Endothelial cell of umbilical vein (primary cell): Measurements from ENCODE around the gene GMPPB. TPM values are rescaled to one million over a fixed set of nuclear protein-coding genes. Genes with fewer than 3 reads are reported as not detected.

Experiments used
- BruUV-seq: library from RNA; stranded (reverse); fragments of 400-500 nt; replicated peaks from 2 replicates; lab custom pipeline; 2021; lab: Mats Ljungman, UMichigan
- CTCF ChIA-PET: fragments of 300-600, 350-600 bp; sonication (Branson Sonifier 250); formaldehyde crosslinking; loops from one replicate; lab custom pipeline; 2021; ENCODE audit warnings: antibody characterized with exemption, inconsistent platforms; lab: Charles Lee
- POLR2A ChIA-PET: fragments of 300-600, 350-600 bp; sonication (Branson Sonifier 250); formaldehyde crosslinking; loops from one replicate; lab custom pipeline; 2021; ENCODE audit warnings: antibody characterized with exemption, inconsistent platforms; lab: Charles Lee
- DNase-seq: peaks from one replicate; pipeline ENCODE4 v3.0.0-alpha.2; 2011; ENCODE audit warnings: low read depth, low spot score
- FAIRE-seq: peaks from 2 replicates; lab custom pipeline; 2011; peaks lifted over from hg19 to GRCh38; lab: Jason Lieb, UNC
- H2AFZ ChIP-seq: 2 replicates; pipeline ENCODE4 v1.6.0; 2012; ENCODE audit warnings: low read depth, low read length, control low read depth, inconsistent platforms
- H3K27ac ChIP-seq: 2 replicates; pipeline ENCODE4 v1.5.1; 2011; ENCODE audit warnings: low read depth, mild to moderate bottlenecking, control low read depth, low read length, moderate library complexity; ENCODE audit not compliant: insufficient read depth
- H3K27me3 ChIP-seq, 2 experiments: 2 replicates each; pipeline versions ENCODE4 v1.6.0 to v1.6.1; 2011; ENCODE audit warnings: low read length in 2 of 2, mixed read lengths in 1 of 2; ENCODE audit not compliant: control insufficient read depth in 2 of 2, insufficient read depth in 2 of 2
- H3K36me3 ChIP-seq, 2 experiments: 2 replicates in 1 of 2; 3 replicates in 1 of 2; pipeline ENCODE4 v1.5.1; 2011; ENCODE audit warnings: low read length in 2 of 2, mild to moderate bottlenecking in 1 of 2, moderate library complexity in 1 of 2; ENCODE audit not compliant: control insufficient read depth in 2 of 2, insufficient read depth in 2 of 2; ENCODE audit errors: extremely low read depth in 1 of 2
- H3K4me1 ChIP-seq: 3 replicates; pipeline ENCODE4 v1.5.1; 2011; ENCODE audit warnings: mild to moderate bottlenecking, low read length; ENCODE audit not compliant: control insufficient read depth, insufficient read depth; ENCODE audit errors: extremely low read depth
- H3K4me2 ChIP-seq: 2 replicates; pipeline ENCODE4 v1.6.1; 2011; ENCODE audit warnings: low read length, control low read depth, mixed read lengths; ENCODE audit not compliant: insufficient read depth
- H3K4me3 ChIP-seq, 3 experiments: fragments of 200-600 bp in 1 of 3; sonication (generic), shearing (Covaris generic) in 1 of 3; replicated peaks in 1 of 3; 2 replicates each; pipeline ENCODE4 v1.5.1; 2011 to 2016; ENCODE audit warnings: control low read depth in 3 of 3, low read length in 3 of 3, mild to moderate bottlenecking in 2 of 3, inconsistent platforms in 1 of 3, low read depth in 1 of 3, moderate library complexity in 1 of 3; ENCODE audit not compliant: insufficient read depth in 1 of 3
- H3K79me2 ChIP-seq: 2 replicates; pipeline ENCODE4 v1.6.0; 2012; ENCODE audit warnings: low read length, inconsistent platforms; ENCODE audit not compliant: control insufficient read depth, insufficient read depth
- H3K9ac ChIP-seq: replicated peaks from 2 replicates; pipeline ENCODE3; 2011; ENCODE audit warnings: low read length, control low read depth; ENCODE audit not compliant: insufficient read depth; ENCODE audit errors: extremely low read depth
- H3K9me1 ChIP-seq: replicated peaks from 3 replicates; pipeline ENCODE4 v1.6.0; 2011; ENCODE audit warnings: mild to moderate bottlenecking, low read length; ENCODE audit not compliant: control insufficient read depth, insufficient read depth; ENCODE audit errors: extremely low read depth
- H3K9me3 ChIP-seq: replicated peaks from 2 replicates; pipeline ENCODE4 v1.5.1; 2012; ENCODE audit warnings: low read length, inconsistent platforms; ENCODE audit not compliant: control insufficient read depth, insufficient read depth
- H4K20me1 ChIP-seq: replicated peaks from 2 replicates; pipeline ENCODE3; 2011; ENCODE audit warnings: mild to moderate bottlenecking, low read length; ENCODE audit not compliant: control insufficient read depth, insufficient read depth; ENCODE audit errors: extremely low read depth
- EZH2 ChIP-seq: IDR thresholded peaks from 2 replicates; pipeline ENCODE4 v1.6.1; 2012; ENCODE audit warnings: borderline replicate concordance, low read depth, mild to moderate bottlenecking, moderate library complexity, low read length, inconsistent platforms; ENCODE audit not compliant: severe bottlenecking
- FOS ChIP-seq: IDR thresholded peaks from 2 replicates; pipeline ENCODE4 v1.6.1; 2011; ENCODE audit warnings: mild to moderate bottlenecking, low read length, moderate library complexity, borderline replicate concordance; ENCODE audit not compliant: insufficient read depth
- GATA2 ChIP-seq: IDR thresholded peaks from 2 replicates; pipeline ENCODE4 v1.7.0; 2011; ENCODE audit warnings: low read depth, mild to moderate bottlenecking, moderate library complexity, mixed read lengths, low read length; ENCODE audit not compliant: insufficient read length, insufficient read depth
- JUN ChIP-seq: IDR thresholded peaks from 2 replicates; pipeline ENCODE4 v1.6.1; 2011; ENCODE audit warnings: borderline replicate concordance, low read depth; ENCODE audit not compliant: insufficient read length, insufficient read depth
- MYC ChIP-seq: IDR thresholded peaks from one replicate; pipeline ENCODE4 v1.6.1; 2011; ENCODE audit warnings: mild to moderate bottlenecking, low read depth, low read length
- POLR2A ChIP-seq: IDR thresholded peaks from 2 replicates; pipeline ENCODE4 v1.6.1; 2012; ENCODE audit warnings: low read depth, mild to moderate bottlenecking, control low read depth, low read length
- POLR2AphosphoS5 ChIP-seq: IDR thresholded peaks from 2 replicates; pipeline ENCODE4 v1.6.1; 2012; ENCODE audit warnings: low read depth, mild to moderate bottlenecking, control low read depth, low read length, moderate library complexity; ENCODE audit not compliant: insufficient read depth
- dilution Hi-C: fragments of 300-500 bp; cut with MboI; formaldehyde crosslinking; loops from one replicate; pipeline ENCODE4 v1.15.0; 2019; ENCODE audit warnings: low sequenced_read_pairs; ENCODE audit not compliant: extremely low pct_ligation_motif_present
- intact Hi-C: fragments of 100-400 bp; cut with micrococcal nuclease; formaldehyde crosslinking; loops from one replicate; pipeline ENCODE4 v1.10.0; 2022
- polyA plus RNA-seq, 4 experiments: library from polyadenylated mRNA; depleted of rRNA in 3 of 4; stranded (reverse) in 3 of 4; unstranded in 1 of 4; fragments of >200 nt; gene quantifications; 2 replicates each; pipeline versions ENCODE4 v1.2.1 to v1.2.3, GENCODE V29; 2011 to 2012; ENCODE audit warnings: missing spikeins in 1 of 4
- total RNA-seq: library from RNA; stranded (reverse); gene quantifications from 2 replicates; pipeline ENCODE4 v1.2.3, GENCODE V29; 2021
- TF ChIP-seq, protein P1 (sequence below), 2 donors: IDR thresholded peaks; 1 replicate in 1 of 2; 2 replicates in 1 of 2; pipeline ENCODE4 v1.5.1; 2011; ENCODE audit warnings: low read length in 2 of 2, mild to moderate bottlenecking in 2 of 2, moderate library complexity in 2 of 2, control low read depth in 1 of 2, inconsistent platforms in 1 of 2, low read depth in 1 of 2; ENCODE audit not compliant: insufficient read depth in 1 of 2; ENCODE audit errors: extremely low read depth in 1 of 2
- TF ChIP-seq, protein P2 (sequence below): IDR thresholded peaks from 2 replicates; pipeline ENCODE4 v1.6.1; 2011; ENCODE audit not compliant: insufficient read depth, insufficient read length

The GMPPB gene
- total and polyA plus RNA-seq, 2 donors (not counting 3 experiments of a cell fraction or from before 2014, with no cell fraction given) = 52.5 to 62.0 TPM

GRCh38 chr3:49721896-49722781 lies 1.6 kb downstream of the GMPPB start:
- H3K9ac ChIP-seq = no peak overlapping the region

DNA sequence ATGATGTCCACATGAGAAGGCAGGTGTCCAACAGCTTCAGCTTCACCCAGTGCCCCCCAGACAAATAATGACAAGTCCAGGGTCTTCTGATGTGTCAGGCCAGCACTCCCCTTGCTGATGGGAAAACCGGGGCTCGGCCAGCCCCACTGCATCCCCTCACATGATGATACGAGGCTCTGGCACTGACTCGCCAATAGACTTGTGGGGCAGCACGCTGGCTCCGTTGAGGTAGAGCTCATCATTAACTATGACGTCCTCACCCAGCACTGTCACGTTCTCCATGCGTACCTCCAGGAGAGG lies 2.2 kb downstream of the GMPPB start:
- H4K20me1 ChIP-seq = no peaks in the 10 kb centered on the region
- DNase-seq = no peak
- BruUV-seq = no TSS peak
- H3K4me1 ChIP-seq = peaks cover 19% of the 10 kb centered on the region
- no peak overlapping the region for H3K4me2 ChIP-seq
- FAIRE-seq = no peak
- no peak overlapping the region for H3K4me3 ChIP-seq
- TF ChIP-seq POLR2AphosphoS5 = no peak
- TF ChIP-seq POLR2A = no peak
- TF ChIP-seq, protein P1, sequence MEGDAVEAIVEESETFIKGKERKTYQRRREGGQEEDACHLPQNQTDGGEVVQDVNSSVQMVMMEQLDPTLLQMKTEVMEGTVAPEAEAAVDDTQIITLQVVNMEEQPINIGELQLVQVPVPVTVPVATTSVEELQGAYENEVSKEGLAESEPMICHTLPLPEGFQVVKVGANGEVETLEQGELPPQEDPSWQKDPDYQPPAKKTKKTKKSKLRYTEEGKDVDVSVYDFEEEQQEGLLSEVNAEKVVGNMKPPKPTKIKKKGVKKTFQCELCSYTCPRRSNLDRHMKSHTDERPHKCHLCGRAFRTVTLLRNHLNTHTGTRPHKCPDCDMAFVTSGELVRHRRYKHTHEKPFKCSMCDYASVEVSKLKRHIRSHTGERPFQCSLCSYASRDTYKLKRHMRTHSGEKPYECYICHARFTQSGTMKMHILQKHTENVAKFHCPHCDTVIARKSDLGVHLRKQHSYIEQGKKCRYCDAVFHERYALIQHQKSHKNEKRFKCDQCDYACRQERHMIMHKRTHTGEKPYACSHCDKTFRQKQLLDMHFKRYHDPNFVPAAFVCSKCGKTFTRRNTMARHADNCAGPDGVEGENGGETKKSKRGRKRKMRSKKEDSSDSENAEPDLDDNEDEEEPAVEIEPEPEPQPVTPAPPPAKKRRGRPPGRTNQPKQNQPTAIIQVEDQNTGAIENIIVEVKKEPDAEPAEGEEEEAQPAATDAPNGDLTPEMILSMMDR (IDR thresholded peaks at IDR 0.05; ENCODE audit: extremely low read depth in 1 of 2, insufficient read depth in 1 of 2, low read depth in 1 of 2, low read length in 2 of 2) = no peak
- no peak for TF ChIP-seq MYC
- no peak for TF ChIP-seq GATA2
- no peak for TF ChIP-seq EZH2
- TF ChIP-seq FOS = no peak
- no peak for TF ChIP-seq JUN
- TF ChIP-seq, protein P2, sequence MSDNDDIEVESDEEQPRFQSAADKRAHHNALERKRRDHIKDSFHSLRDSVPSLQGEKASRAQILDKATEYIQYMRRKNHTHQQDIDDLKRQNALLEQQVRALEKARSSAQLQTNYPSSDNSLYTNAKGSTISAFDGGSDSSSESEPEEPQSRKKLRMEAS = no peak
- H3K9me3 ChIP-seq = no peaks in the 10 kb centered on the region
- no peaks in the 10 kb centered on the region for H3K9me1 ChIP-seq
- peaks cover 13% of the 10 kb centered on the region for H3K79me2 ChIP-seq
- no peak overlapping the region for H3K9ac ChIP-seq
- ChIA-PET POLR2A (no interaction called here), CTCF (interaction anchor here (1.0 kb wide), 1 partner anchor 118 kb away, joined by 3 read pairs; no protein-coding TSS in a partner anchor)
- intact Hi-C loops (loop anchor here (10.0 kb wide), 1 partner anchor 363 kb away; the partner anchor contains the start of gene RBM5), dilution Hi-C loops (no loop called here)
- no peak overlapping the region for H3K27ac ChIP-seq
- no peaks in the 10 kb centered on the region for H3K27me3 ChIP-seq
- no peak overlapping the region for H2AFZ ChIP-seq
- peaks cover 3 to 28% of the 10 kb centered on the region in 2 experiments for H3K36me3 ChIP-seq

More at GRCh38 chr3:49721896-49722781, 1.6 kb downstream of the GMPPB start:
- Histone ChIP-seq H3K36me3 (peaks cover 3 to 32% of the 10 kb centered on the region in 2 experiments), H3K9me3 (no peaks in the 10 kb centered on the region), H3K79me2 (peaks cover 13% of the 10 kb centered on the region), H3K9me1 (no peaks in the 10 kb centered on the region), H3K4me3 (peak overlapping the region in 1 of 3 experiments; percentile 81), H3K4me1 (peaks cover 19% of the 10 kb centered on the region), H3K27ac (no peak overlapping the region), H4K20me1 (no peaks in the 10 kb centered on the region), H3K4me2 (peak overlapping the region; percentile 83), H2AFZ (no peak overlapping the region), H3K27me3 (no peaks in the 10 kb centered on the region)
- CTCF ChIA-PET = interaction anchor here (1.0 to 2.9 kb wide), 3 partner anchors 116 to 182 kb away, joined by 3 to 9 read pairs (median 3); no protein-coding TSS in a partner anchor
- POLR2A ChIA-PET = no interaction called here
- no peak for DNase-seq
- TF ChIP-seq POLR2AphosphoS5 (no peak), JUN (no peak)
- intact Hi-C loops = loop anchor here (10.0 kb wide), 1 partner anchor 363 kb away; the partner anchor contains the start of gene RBM5
- dilution Hi-C loops = no loop called here
- FAIRE-seq = no peak
- BruUV-seq = no TSS peak
